Bronchial epithelial cell (primary cell): ENCODE measurements around the gene EWSR1. TPM values are rescaled to one million over a fixed set of nuclear protein-coding genes. Genes with fewer than 3 reads are reported as not detected.
"Not testable (repeated sequence)": the region's sequence is repeated elsewhere in the genome, so short reads cannot be mapped to it uniquely, and the experiment has no call there.

Experiments
- DNase-seq: peaks from one replicate; pipeline ENCODE4 v3.0.0-alpha.2; 2010; ENCODE audit warnings: low read depth
- FAIRE-seq: peaks from 2 replicates; lab custom pipeline; 2011; peaks lifted over from hg19 to GRCh38; lab: Jason Lieb, UNC
- H3K27me3 ChIP-seq: 2 replicates; pipeline ENCODE4 v1.5.1; 2011; ENCODE audit warnings: low read length; ENCODE audit not compliant: control insufficient read depth, insufficient read depth
- H3K36me3 ChIP-seq: 2 replicates; pipeline ENCODE4 v1.5.1; 2011; ENCODE audit warnings: low read length; ENCODE audit not compliant: control insufficient read depth, insufficient read depth
- H3K4me3 ChIP-seq: 2 replicates; pipeline ENCODE4 v1.5.1; 2011; ENCODE audit warnings: mild to moderate bottlenecking, low read depth, low read length, control low read depth
- total RNA-seq: library from RNA; depleted of rRNA; stranded (reverse); fragments of >200 nt; gene quantifications from 2 replicates; pipeline ENCODE4 v1.2.1, GENCODE V29; 2014
- TF ChIP-seq, protein P1 (sequence below): IDR thresholded peaks from 2 replicates; pipeline ENCODE4 v1.5.1; 2011; ENCODE audit warnings: mild to moderate bottlenecking, moderate library complexity, low read length, control low read depth, inconsistent platforms; ENCODE audit not compliant: insufficient read depth, severe bottlenecking

EWSR1 gene
- total RNA-seq, 1 donor from 2014 or later = 87.1 TPM

DNA sequence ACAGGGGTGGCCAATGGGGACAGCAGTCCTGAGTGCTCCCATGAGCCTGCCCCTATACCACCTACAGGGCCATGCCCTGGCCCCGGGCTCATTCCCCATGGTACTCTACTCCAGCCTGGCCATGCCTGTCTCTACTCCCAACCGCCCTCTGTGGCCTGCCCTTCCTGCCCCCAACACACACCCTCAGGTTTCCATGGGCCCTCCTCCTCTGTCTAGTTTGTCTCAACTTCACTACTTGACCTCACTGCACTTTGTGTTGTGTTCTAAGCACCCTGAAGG, 73.7 kb downstream of the EWSR1 start:
- H3K4me3 ChIP-seq = no peak overlapping the region
- no peaks in the 10 kb centered on the region for H3K27me3 ChIP-seq
- TF ChIP-seq, protein P1, sequence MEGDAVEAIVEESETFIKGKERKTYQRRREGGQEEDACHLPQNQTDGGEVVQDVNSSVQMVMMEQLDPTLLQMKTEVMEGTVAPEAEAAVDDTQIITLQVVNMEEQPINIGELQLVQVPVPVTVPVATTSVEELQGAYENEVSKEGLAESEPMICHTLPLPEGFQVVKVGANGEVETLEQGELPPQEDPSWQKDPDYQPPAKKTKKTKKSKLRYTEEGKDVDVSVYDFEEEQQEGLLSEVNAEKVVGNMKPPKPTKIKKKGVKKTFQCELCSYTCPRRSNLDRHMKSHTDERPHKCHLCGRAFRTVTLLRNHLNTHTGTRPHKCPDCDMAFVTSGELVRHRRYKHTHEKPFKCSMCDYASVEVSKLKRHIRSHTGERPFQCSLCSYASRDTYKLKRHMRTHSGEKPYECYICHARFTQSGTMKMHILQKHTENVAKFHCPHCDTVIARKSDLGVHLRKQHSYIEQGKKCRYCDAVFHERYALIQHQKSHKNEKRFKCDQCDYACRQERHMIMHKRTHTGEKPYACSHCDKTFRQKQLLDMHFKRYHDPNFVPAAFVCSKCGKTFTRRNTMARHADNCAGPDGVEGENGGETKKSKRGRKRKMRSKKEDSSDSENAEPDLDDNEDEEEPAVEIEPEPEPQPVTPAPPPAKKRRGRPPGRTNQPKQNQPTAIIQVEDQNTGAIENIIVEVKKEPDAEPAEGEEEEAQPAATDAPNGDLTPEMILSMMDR = no peak
- DNase-seq (no peak), FAIRE-seq (no peak)
- H3K36me3 ChIP-seq = peaks cover 22% of the 10 kb centered on the region

GRCh38 chr22:29342177-29342576, 74.1 kb downstream of the EWSR1 start:
- DNase-seq (no peak), FAIRE-seq (no peak)
- no peak overlapping the region for H3K4me3 ChIP-seq
- H3K27me3 ChIP-seq = no peaks in the 10 kb centered on the region
- peaks cover 21% of the 10 kb centered on the region for H3K36me3 ChIP-seq
- TF ChIP-seq, protein P1 = no peak

- no peaks in the 10 kb centered on the region for H3K27me3 ChIP-seq
- peaks cover 20% of the 10 kb centered on the region for H3K36me3 ChIP-seq
- peak; percentile 83 for DNase-seq
- H3K4me3 ChIP-seq = no peak overlapping the region
- no peak for FAIRE-seq
- TF ChIP-seq, protein P1 = peak; percentile 19
These were observed 74.7 kb downstream of the EWSR1 start for GRCh38 chr22:29342577-29343312.

DNA sequence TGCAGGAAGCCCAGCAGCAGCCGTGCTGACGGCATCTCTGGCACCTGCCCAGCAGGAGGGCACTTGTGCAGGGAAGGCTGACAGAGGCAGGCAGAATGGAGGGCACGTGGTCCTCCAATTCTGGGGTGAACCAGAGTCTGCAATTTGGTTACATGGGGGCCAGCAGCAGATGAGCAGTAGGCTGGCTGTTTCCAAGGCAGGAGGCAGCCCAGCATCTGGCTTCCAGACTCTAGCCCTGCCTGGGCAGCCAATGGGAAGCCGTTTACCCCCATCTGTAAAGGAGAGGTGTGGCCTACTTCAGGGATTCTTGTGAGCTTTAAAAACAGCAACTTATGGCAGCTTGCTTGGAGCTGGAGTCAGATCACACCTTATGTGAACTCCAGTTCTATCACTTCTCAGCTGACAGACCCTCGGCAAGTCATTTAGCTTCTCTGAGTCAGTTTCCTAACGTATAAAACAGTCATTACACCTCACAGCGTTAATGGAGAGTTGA, 75.3 kb downstream of the EWSR1 start:
- TF ChIP-seq, protein P1 = no peak
- H3K27me3 ChIP-seq = no peaks in the 10 kb centered on the region
- no peak for FAIRE-seq
- peak; percentile 76 for DNase-seq
- H3K36me3 ChIP-seq = peaks cover 20% of the 10 kb centered on the region
- H3K4me3 ChIP-seq = no peak overlapping the region

DNA sequence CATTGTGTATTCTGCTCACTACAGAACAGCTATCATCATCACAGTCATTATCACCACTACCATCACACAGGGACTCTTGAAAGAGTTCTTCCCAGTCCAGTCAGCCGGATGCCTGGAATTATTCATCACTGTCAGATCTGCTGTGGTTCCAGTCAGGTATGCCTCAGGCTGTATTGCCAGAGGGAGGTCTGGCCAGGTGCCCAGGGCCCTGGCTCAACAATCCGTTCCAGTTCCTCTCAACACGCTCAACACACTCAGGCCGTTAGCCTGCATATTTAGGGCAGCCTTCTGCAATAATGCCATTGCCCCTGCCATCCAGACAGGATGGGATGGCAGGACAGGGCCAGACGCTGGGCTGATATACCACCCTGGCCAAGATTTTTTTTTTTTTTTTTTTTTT, 76.1 kb downstream of the EWSR1 start:
- peak; percentile 60 for FAIRE-seq
- DNase-seq = peak; percentile 89
- TF ChIP-seq, protein P1 = no peak
- Histone ChIP-seq H3K36me3 (peaks cover 20% of the 10 kb centered on the region), H3K27me3 (no peaks in the 10 kb centered on the region), H3K4me3 (no peak overlapping the region)

DNA sequence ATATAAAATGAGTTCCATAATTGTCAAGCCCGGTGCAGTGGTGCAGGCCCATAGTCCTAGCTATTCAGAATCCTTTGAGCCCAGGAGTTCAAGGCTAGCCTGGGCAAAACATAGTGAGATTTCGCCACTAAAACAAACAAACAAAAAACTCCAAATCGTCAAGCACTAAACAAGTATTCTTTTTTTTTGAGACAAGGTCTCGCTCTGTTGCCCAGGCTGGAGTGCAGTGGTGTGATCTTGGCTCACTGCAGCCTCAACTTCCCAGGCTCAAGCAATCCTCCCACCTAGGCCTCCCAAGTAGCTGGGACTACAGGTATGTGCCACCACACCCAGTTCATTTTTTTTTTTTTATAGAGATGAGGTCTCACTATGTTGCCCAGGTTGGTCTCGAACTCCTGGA, 76.8 kb downstream of the EWSR1 start:
- not testable (repeated sequence) for H3K27me3 ChIP-seq, H3K4me3 ChIP-seq, FAIRE-seq, DNase-seq
- peaks cover 21% of the 10 kb centered on the region for H3K36me3 ChIP-seq
